H1 (cell line): ENCODE measurements around the gene TXNDC8. TPM values are rescaled to one million over a fixed set of nuclear protein-coding genes. Genes with fewer than 3 reads are reported as not detected.

ENCODE experiments used
- CTCF ChIA-PET: fragments of 300-600 bp; sonication (Branson Sonifier 250); formaldehyde crosslinking; loops from one replicate; lab custom pipeline; 2021; ENCODE audit not compliant: partially characterized antibody; lab: Charles Lee
- POLR2A ChIA-PET: fragments of 300-600 bp; sonication (Branson Sonifier 250); formaldehyde crosslinking; loops from one replicate; lab custom pipeline; 2021; ENCODE audit warnings: inconsistent platforms; ENCODE audit not compliant: partially characterized antibody; lab: Charles Lee
- DNase-seq, 2 experiments: peaks; one replicate each; pipeline versions ENCODE4 v3.0.0 to v3.0.0-alpha.2; 2010 to 2022; ENCODE audit warnings: low spot score in 2 of 2, low read depth in 1 of 2, mixed read lengths in 1 of 2
- FAIRE-seq: peaks from 2 replicates; lab custom pipeline; 2011; peaks lifted over from hg19 to GRCh38; lab: Jason Lieb, UNC
- H2AFZ ChIP-seq: 2 replicates; pipeline ENCODE4 v1.8.1; 2012; ENCODE audit warnings: low read length, inconsistent platforms
- H2AK5ac ChIP-seq: 2 replicates; pipeline ENCODE4 v1.6.1; 2013; ENCODE audit warnings: low read depth, low read length
- H2BK120ac ChIP-seq: replicated peaks from 2 replicates; pipeline ENCODE3; 2013; ENCODE audit warnings: low read depth, low read length, inconsistent platforms
- H2BK12ac ChIP-seq: 2 replicates; pipeline ENCODE4 v1.6.1; 2013; ENCODE audit warnings: low read depth, low read length
- H2BK15ac ChIP-seq: 2 replicates; pipeline ENCODE4 v1.6.1; 2013; ENCODE audit warnings: low read length
- H2BK20ac ChIP-seq: 2 replicates; pipeline ENCODE4 v1.6.1; 2013; ENCODE audit warnings: low read length
- H2BK5ac ChIP-seq: 2 replicates; pipeline ENCODE4 v1.6.1; 2013; ENCODE audit warnings: low read depth, low read length
- H3K14ac ChIP-seq: 2 replicates; pipeline ENCODE4 v1.6.1; 2013; ENCODE audit warnings: inconsistent platforms; ENCODE audit not compliant: insufficient read length
- H3K18ac ChIP-seq: 2 replicates; pipeline ENCODE4 v1.6.1; 2013; ENCODE audit warnings: low read length; ENCODE audit errors: extremely low read depth
- H3K23ac ChIP-seq: 2 replicates; pipeline ENCODE4 v1.6.1; 2013; ENCODE audit warnings: inconsistent platforms; ENCODE audit not compliant: insufficient read length
- H3K23me2 ChIP-seq: 2 replicates; pipeline ENCODE4 v1.6.1; 2013; ENCODE audit warnings: low read depth, low read length
- H3K27ac ChIP-seq: 2 replicates; pipeline ENCODE4 v1.6.1; 2011; ENCODE audit warnings: low read depth, low read length, inconsistent platforms
- H3K27me3 ChIP-seq, 4 experiments: replicated peaks in 1 of 4; 1 replicate in 1 of 4; 2 replicates in 3 of 4; pipeline versions ENCODE4 v1.6.1 to v1.8.1; 2011 to 2013; ENCODE audit warnings: low read length in 3 of 4, mild to moderate bottlenecking in 3 of 4, inconsistent platforms in 2 of 4, mixed read lengths in 2 of 4, moderate library complexity in 1 of 4; ENCODE audit not compliant: control insufficient read depth in 3 of 4, insufficient read depth in 3 of 4; ENCODE audit errors: extremely low read depth in 1 of 4
- H3K36me3 ChIP-seq, 4 experiments: 2 replicates each; pipeline versions ENCODE4 v1.6.1 to v1.8.1; 2011 to 2013; ENCODE audit warnings: mild to moderate bottlenecking in 4 of 4, low read length in 3 of 4, moderate library complexity in 2 of 4, control low read depth in 1 of 4, inconsistent platforms in 1 of 4; ENCODE audit not compliant: insufficient read depth in 4 of 4, control insufficient read depth in 2 of 4
- H3K4ac ChIP-seq: replicated peaks from 2 replicates; pipeline ENCODE3; 2013; ENCODE audit warnings: low read length, low read depth, mixed read lengths, inconsistent platforms; ENCODE audit not compliant: insufficient read length
- H3K4me1 ChIP-seq, 4 experiments: replicated peaks in 1 of 4; 1 replicate in 1 of 4; 2 replicates in 3 of 4; pipeline versions ENCODE4 v1.6.1 to v1.8.1; 2011 to 2013; ENCODE audit warnings: low read length in 3 of 4, inconsistent platforms in 2 of 4, mixed read lengths in 1 of 4; ENCODE audit not compliant: insufficient read depth in 4 of 4, control insufficient read depth in 3 of 4
- H3K4me2 ChIP-seq, 2 experiments: 2 replicates each; pipeline versions ENCODE4 v1.6.1 to v1.8.1; 2011 to 2013; ENCODE audit warnings: low read depth in 2 of 2, low read length in 2 of 2, control low read depth in 1 of 2, inconsistent platforms in 1 of 2, mild to moderate bottlenecking in 1 of 2; ENCODE audit not compliant: insufficient read depth in 1 of 2
- H3K4me3 ChIP-seq, 4 experiments: fragments of 200-600, 300-600 bp in 1 of 4; sonication (generic), shearing (Covaris generic), sonication (Bioruptor Twin) in 1 of 4; 2 replicates each; pipeline versions ENCODE4 v1.5.1 to v1.8.1; 2011 to 2016; ENCODE audit warnings: low read length in 4 of 4, low read depth in 3 of 4, control low read depth in 2 of 4, inconsistent platforms in 2 of 4, mild to moderate bottlenecking in 2 of 4, mixed read lengths in 1 of 4, moderate library complexity in 1 of 4; ENCODE audit not compliant: insufficient read depth in 2 of 4; ENCODE audit errors: extremely low read depth in 1 of 4
- H3K56ac ChIP-seq: replicated peaks from 2 replicates; pipeline ENCODE3; 2013; ENCODE audit warnings: low read depth, mild to moderate bottlenecking, mixed read lengths, low read length, inconsistent platforms; ENCODE audit not compliant: insufficient read length
- H3K79me1 ChIP-seq: 2 replicates; pipeline ENCODE4 v1.6.1; 2013; ENCODE audit warnings: low read depth, low read length, control low read depth
- H3K79me2 ChIP-seq, 2 experiments: 2 replicates each; pipeline versions ENCODE4 v1.6.1 to v1.8.1; 2012 to 2013; ENCODE audit warnings: low read length in 2 of 2, mild to moderate bottlenecking in 2 of 2, inconsistent platforms in 1 of 2; ENCODE audit not compliant: insufficient read depth in 2 of 2, control insufficient read depth in 1 of 2
- H3K9ac ChIP-seq, 4 experiments: replicated peaks in 1 of 4; 1 replicate in 1 of 4; 2 replicates in 3 of 4; pipeline versions ENCODE4 v1.6.1 to v1.8.1; 2011 to 2013; ENCODE audit warnings: low read depth in 3 of 4, low read length in 3 of 4, control low read depth in 2 of 4, mild to moderate bottlenecking in 2 of 4, moderate library complexity in 2 of 4, inconsistent platforms in 1 of 4; ENCODE audit errors: extremely low read depth in 1 of 4
- H3K9me3 ChIP-seq, 2 experiments: 2 replicates each; pipeline versions ENCODE4 v1.6.1 to v1.8.1; 2012 to 2013; ENCODE audit warnings: mild to moderate bottlenecking in 2 of 2, moderate library complexity in 2 of 2, control low read depth in 1 of 2, inconsistent platforms in 1 of 2, low read depth in 1 of 2, low read length in 1 of 2, mixed read lengths in 1 of 2; ENCODE audit not compliant: insufficient read depth in 2 of 2
- H4K20me1 ChIP-seq, 2 experiments: replicated peaks in 1 of 2; 2 replicates each; pipeline versions ENCODE3 to v1.8.1; 2011 to 2013; ENCODE audit warnings: inconsistent platforms in 2 of 2, low read length in 2 of 2, mild to moderate bottlenecking in 1 of 2; ENCODE audit not compliant: insufficient read depth in 2 of 2, control insufficient read depth in 1 of 2
- H4K5ac ChIP-seq: 2 replicates; pipeline ENCODE4 v1.6.1; 2013; ENCODE audit warnings: low read length, low read depth, mixed read lengths, inconsistent platforms; ENCODE audit not compliant: insufficient read length
- H4K8ac ChIP-seq: 2 replicates; pipeline ENCODE4 v1.8.0; 2013; ENCODE audit warnings: mild to moderate bottlenecking, moderate library complexity, low read length, inconsistent platforms; ENCODE audit not compliant: insufficient read depth; ENCODE audit errors: extremely low read depth
- H4K91ac ChIP-seq: replicated peaks from 2 replicates; pipeline ENCODE3; 2013; ENCODE audit warnings: low read length, mixed read lengths, inconsistent platforms; ENCODE audit not compliant: insufficient read length
- BACH1 ChIP-seq: IDR thresholded peaks from 2 replicates; pipeline ENCODE4 v1.6.1; 2012; ENCODE audit warnings: low read length, improper control_type of control experiment
- CBX5 ChIP-seq: fragments of 300-800, 300-1000 bp; sonication (generic); IDR thresholded peaks from 2 replicates; pipeline ENCODE4 v1.7.1; 2016; ENCODE audit warnings: antibody characterized with exemption, low read length, low read depth
- EGR1 ChIP-seq: IDR thresholded peaks from 2 replicates; pipeline ENCODE4 v1.6.1; 2011; ENCODE audit warnings: low read depth, low read length, borderline replicate concordance
- HDAC6 ChIP-seq: IDR thresholded peaks from one replicate; pipeline ENCODE4 v1.7.1; 2012; ENCODE audit warnings: low read depth, mild to moderate bottlenecking, inconsistent platforms, low read length, moderate library complexity
- KDM1A ChIP-seq: fragments of 200-600, 300-600 bp; sonication (generic); IDR thresholded peaks from 2 replicates; pipeline ENCODE4 v1.7.1; 2016; ENCODE audit warnings: mild to moderate bottlenecking, low read length, borderline replicate concordance
- MAFK ChIP-seq: IDR thresholded peaks from 2 replicates; pipeline ENCODE4 v1.6.1; 2012; ENCODE audit warnings: low read depth, mild to moderate bottlenecking, improper control_type of control experiment, low read length
- SUZ12 ChIP-seq: fragments of 200-600 bp; sonication (generic); IDR thresholded peaks from 2 replicates; pipeline ENCODE4 v1.6.1; 2012; ENCODE audit warnings: mild to moderate bottlenecking, inconsistent platforms, low read length, moderate library complexity, mixed read lengths
- YY1 ChIP-seq: IDR thresholded peaks from 2 replicates; pipeline ENCODE4 v1.6.1; 2011; ENCODE audit warnings: low read depth, mild to moderate bottlenecking, low read length
- ZNF274 ChIP-seq: IDR thresholded peaks from 2 replicates; pipeline ENCODE4 v1.7.0; 2012; ENCODE audit warnings: low read length, borderline replicate concordance; ENCODE audit errors: extremely low read depth
- WGBS, 2 experiments: shearing (Covaris generic) in 1 of 2; methylation state at CpG; one replicate each; pipeline versions ENCODE4 v1.1.6 to v1.1.7; 2013 to 2015; ENCODE audit warnings: low lambda C conversion rate in 2 of 2, mixed read lengths in 2 of 2, inconsistent platforms in 1 of 2, low coverage in 1 of 2, missing lambda C conversion rate in 1 of 2; ENCODE audit not compliant: insufficient replicate concordance in 2 of 2, insufficient coverage in 1 of 2, insufficient read length in 1 of 2; ENCODE audit errors: extremely low coverage in 1 of 2, missing lambda C conversion rate in 1 of 2; 5-methylcytosine and 5-hydroxymethylcytosine counted together
- polyA plus RNA-seq, 7 experiments: library from polyadenylated mRNA; depleted of rRNA in 3 of 7; stranded (reverse) in 5 of 7; unstranded in 2 of 7; fragments of >200 nt in 5 of 7; fragments of 200-250 nt in 2 of 7; gene quantifications; 1 replicate in 5 of 7; 2 replicates in 1 of 7; 4 replicates in 1 of 7; pipeline versions ENCODE4 v1.2.1 to v1.2.3, GENCODE V29; 2011 to 2013; ENCODE audit warnings: missing spikeins in 2 of 7, mixed read lengths in 2 of 7
- total RNA-seq: library from RNA; stranded (reverse); fragmentation: NEBNext Ultra II Directional; extraction: Animal tissue kit (Norgen Biotek cat#: 25700); gene quantifications from 2 replicates; pipeline ENCODE4 v1.2.1, GENCODE V29; 2021
- TF ChIP-seq, protein P1 (sequence below): IDR thresholded peaks from 2 replicates; pipeline ENCODE4 v1.6.1; 2012; ENCODE audit warnings: low read length, inconsistent platforms
- TF ChIP-seq, protein P2 (sequence below): IDR thresholded peaks from 2 replicates; pipeline ENCODE4 v1.6.1; 2012; ENCODE audit warnings: inconsistent platforms

The TXNDC8 gene
- total and polyA plus RNA-seq, 2 of the 8 experiments (the other 6 are each of a cell fraction or from before 2014, with no cell fraction given) = not detected

DNA sequence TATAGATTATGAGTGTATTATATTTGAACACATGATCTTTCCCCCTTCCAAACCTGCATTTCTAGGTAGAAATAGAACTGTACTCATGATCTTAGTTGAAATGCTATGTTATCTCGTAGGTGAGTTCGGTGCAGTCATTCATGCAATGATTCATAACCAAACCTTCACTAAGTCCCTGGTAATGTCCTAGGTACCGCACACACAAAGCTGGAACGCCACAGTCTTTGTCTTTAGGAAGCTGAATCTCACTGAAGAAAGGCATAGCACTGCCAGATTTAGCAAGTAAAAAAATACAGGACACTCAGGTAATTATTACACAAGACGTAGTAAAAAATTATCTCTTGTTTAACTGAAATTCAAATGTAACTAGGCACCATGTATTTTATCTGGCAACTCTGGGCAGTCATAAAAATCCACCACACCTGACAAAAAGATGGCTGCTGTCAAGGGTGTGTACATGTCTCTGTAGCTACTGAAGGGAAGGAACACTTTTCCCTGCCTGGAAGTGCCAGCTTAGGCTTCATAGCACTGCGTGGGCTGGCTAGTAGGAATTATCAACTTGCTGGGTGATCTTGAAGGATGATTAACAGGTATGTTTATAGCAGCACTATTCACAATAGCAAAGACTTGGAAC is 53.3 kb downstream of the TXNDC8 start:
- CTCF ChIA-PET = interaction anchor here (1.2 kb wide), 1 partner anchor 56 kb away, joined by 3 read pairs; no protein-coding TSS in a partner anchor
- TF ChIP-seq, protein P1, sequence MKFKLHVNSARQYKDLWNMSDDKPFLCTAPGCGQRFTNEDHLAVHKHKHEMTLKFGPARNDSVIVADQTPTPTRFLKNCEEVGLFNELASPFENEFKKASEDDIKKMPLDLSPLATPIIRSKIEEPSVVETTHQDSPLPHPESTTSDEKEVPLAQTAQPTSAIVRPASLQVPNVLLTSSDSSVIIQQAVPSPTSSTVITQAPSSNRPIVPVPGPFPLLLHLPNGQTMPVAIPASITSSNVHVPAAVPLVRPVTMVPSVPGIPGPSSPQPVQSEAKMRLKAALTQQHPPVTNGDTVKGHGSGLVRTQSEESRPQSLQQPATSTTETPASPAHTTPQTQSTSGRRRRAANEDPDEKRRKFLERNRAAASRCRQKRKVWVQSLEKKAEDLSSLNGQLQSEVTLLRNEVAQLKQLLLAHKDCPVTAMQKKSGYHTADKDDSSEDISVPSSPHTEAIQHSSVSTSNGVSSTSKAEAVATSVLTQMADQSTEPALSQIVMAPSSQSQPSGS = no peak
- TF ChIP-seq MAFK (no peak), EGR1 (no peak), CBX5 (no peak), HDAC6 (no peak), BACH1 (no peak), ZNF274 (no peak), SUZ12 (no peak), KDM1A (no peak), YY1 (no peak)
- TF ChIP-seq, protein P2, sequence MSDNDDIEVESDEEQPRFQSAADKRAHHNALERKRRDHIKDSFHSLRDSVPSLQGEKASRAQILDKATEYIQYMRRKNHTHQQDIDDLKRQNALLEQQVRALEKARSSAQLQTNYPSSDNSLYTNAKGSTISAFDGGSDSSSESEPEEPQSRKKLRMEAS = no peak
- H2BK15ac ChIP-seq = no peak overlapping the region
- no peak overlapping the region for H2BK120ac ChIP-seq
- H4K8ac ChIP-seq = no peak overlapping the region
- H3K36me3 ChIP-seq = no peaks in the 10 kb centered on the region
- H3K4ac ChIP-seq = no peak overlapping the region
- H3K56ac ChIP-seq = no peak overlapping the region
- H3K4me3 ChIP-seq = no peak overlapping the region
- H2AK5ac ChIP-seq = no peak overlapping the region
- POLR2A ChIA-PET = interaction anchor here (1.2 to 4.4 kb wide), 2 partner anchors 10 to 27 kb away, joined by 3 to 20 read pairs; partner anchors contain the start of gene TXN
- no peaks in the 10 kb centered on the region for H3K4me1 ChIP-seq
- H3K79me1 ChIP-seq = no peaks in the 10 kb centered on the region
- H4K20me1 ChIP-seq = no peaks in the 10 kb centered on the region
- H3K27ac ChIP-seq = no peak overlapping the region
- H3K27me3 ChIP-seq = no peaks in the 10 kb centered on the region
- H4K91ac ChIP-seq = no peak overlapping the region
- DNase-seq (no peak), FAIRE-seq (no peak)
- H3K4me2 ChIP-seq = no peak overlapping the region
- H3K23me2 ChIP-seq = no peaks in the 10 kb centered on the region
- no peak overlapping the region for H4K5ac ChIP-seq
- no peak overlapping the region for H2BK20ac ChIP-seq
- H3K79me2 ChIP-seq = no peaks in the 10 kb centered on the region
- H3K9me3 ChIP-seq = no peaks in the 10 kb centered on the region
- H3K9ac ChIP-seq = no peak overlapping the region
- WGBS, 2 experiments = 89% methylated on average over 6 of the region's 6 CpGs; no CpG with 5 or more reads in 1 of the 2 experiments
- H3K14ac ChIP-seq = no peak overlapping the region
- no peak overlapping the region for H2AFZ ChIP-seq
- no peak overlapping the region for H3K18ac ChIP-seq
- H2BK12ac ChIP-seq = no peak overlapping the region
- no peak overlapping the region for H3K23ac ChIP-seq
- H2BK5ac ChIP-seq = no peak overlapping the region
